ENCODE results near the gene TMEM178B. TPM values are rescaled to one million over a fixed set of nuclear protein-coding genes. Genes with fewer than 3 reads are reported as not detected.

TMEM178B gene
- total RNA-seq, 1 experiment from 2014 or later, result not detected

- no peak for TF ChIP-seq CTCF (conservative IDR thresholded peaks at IDR 0.05)
- no peak for TF ChIP-seq EZH2 (IDR thresholded peaks at IDR 0.05; ENCODE audit: low read depth)
- no peak for DNase-seq
- Histone ChIP-seq H3K4me3 (no peak overlapping the region), H3K79me2 (ENCODE audit: low read depth) (no peaks in the 10 kb centered on the region), H2AFZ (no peak overlapping the region), H3K9me3 (ENCODE audit: insufficient read depth, low read depth) (no peaks in the 10 kb centered on the region), H4K20me1 (ENCODE audit: insufficient read depth) (no peaks in the 10 kb centered on the region), H3K4me2 (no peak overlapping the region), H3K36me3 (ENCODE audit: low read depth) (no peaks in the 10 kb centered on the region), H3K4me1 (replicated peaks; ENCODE audit: insufficient read depth) (no peaks in the 10 kb centered on the region), H3K27ac (no peak overlapping the region), H3F3A (ENCODE audit: insufficient read depth, low read depth) (no peaks in the 10 kb centered on the region), H3K27me3 (ENCODE audit: insufficient read depth, low read depth) (peaks cover 26% of the 10 kb centered on the region; the same call in 1 of the 2 replicates), H3K9me2 (ENCODE audit: insufficient read depth) (no peaks in the 10 kb centered on the region)
- no TSS peak for BruUV-seq (replicated peaks)
- ChIA-PET CTCF (no interaction called here), POLR2A (ENCODE audit: unreplicated experiment) (interaction anchor here (0.6 kb wide), 1 partner anchor 275 kb away, joined by 8 read pairs; no protein-coding TSS in a partner anchor)
- intact Hi-C loops (cut with micrococcal nuclease; ENCODE audit: unreplicated experiment), result no loop called here
Measured at GRCh38 chr7:141306081-141306480, 232.2 kb downstream of the TMEM178B start.

- no peaks in the 10 kb centered on the region for H3K9me2 ChIP-seq (ENCODE audit: insufficient read depth)
- no peak overlapping the region for H2AFZ ChIP-seq
- POLR2A ChIA-PET (ENCODE audit: unreplicated experiment), result no interaction called here
- H3K27me3 ChIP-seq (ENCODE audit: insufficient read depth, low read depth), result peaks cover 16% of the 10 kb centered on the region; the same call in 1 of the 2 replicates
- TF ChIP-seq EZH2 (IDR thresholded peaks at IDR 0.05; ENCODE audit: low read depth), result no peak
- no peak for TF ChIP-seq CTCF (conservative IDR thresholded peaks at IDR 0.05)
- H3F3A ChIP-seq (ENCODE audit: insufficient read depth, low read depth), result no peaks in the 10 kb centered on the region
- no peak overlapping the region for H3K27ac ChIP-seq
- CTCF ChIA-PET, result no interaction called here
- H3K4me3 ChIP-seq, result no peak overlapping the region
- intact Hi-C loops (cut with micrococcal nuclease; ENCODE audit: unreplicated experiment), result no loop called here
- H3K4me2 ChIP-seq, result no peak overlapping the region
- H3K4me1 ChIP-seq (replicated peaks; ENCODE audit: insufficient read depth), result no peaks in the 10 kb centered on the region
- H3K36me3 ChIP-seq (ENCODE audit: low read depth), result no peaks in the 10 kb centered on the region
- no peaks in the 10 kb centered on the region for H3K79me2 ChIP-seq (ENCODE audit: low read depth)
- no TSS peak for BruUV-seq (replicated peaks)
- DNase-seq, result no peak
- H4K20me1 ChIP-seq (ENCODE audit: insufficient read depth), result no peaks in the 10 kb centered on the region
- H3K9me3 ChIP-seq (ENCODE audit: insufficient read depth, low read depth), result no peaks in the 10 kb centered on the region
Measured at GRCh38 chr7:141312395-141312794, 238.5 kb downstream of the TMEM178B start.

- Histone ChIP-seq H2AFZ (no peak overlapping the region), H3K4me3 (no peak overlapping the region), H3K4me1 (replicated peaks; ENCODE audit: insufficient read depth) (no peaks in the 10 kb centered on the region), H3K4me2 (no peak overlapping the region), H3K36me3 (ENCODE audit: low read depth) (no peaks in the 10 kb centered on the region), H3K9me3 (ENCODE audit: insufficient read depth, low read depth) (no peaks in the 10 kb centered on the region), H4K20me1 (ENCODE audit: insufficient read depth) (no peaks in the 10 kb centered on the region), H3K9me2 (ENCODE audit: insufficient read depth) (no peaks in the 10 kb centered on the region), H3K79me2 (ENCODE audit: low read depth) (no peaks in the 10 kb centered on the region), H3F3A (ENCODE audit: insufficient read depth, low read depth) (no peaks in the 10 kb centered on the region), H3K27me3 (ENCODE audit: insufficient read depth, low read depth) (0 out of 2 replicates have a peak, but pooled peaks cover 10% of the 10 kb centered on the region), H3K27ac (no peak overlapping the region)
- POLR2A ChIA-PET (ENCODE audit: unreplicated experiment), result no interaction called here
- intact Hi-C loops (cut with micrococcal nuclease; ENCODE audit: unreplicated experiment), result no loop called here
- no TSS peak for BruUV-seq (replicated peaks)
- TF ChIP-seq CTCF (conservative IDR thresholded peaks at IDR 0.05) (no peak), EZH2 (IDR thresholded peaks at IDR 0.05; ENCODE audit: low read depth) (no peak)
- no peak for DNase-seq
- CTCF ChIA-PET, result no interaction called here
Measured at GRCh38 chr7:141312828-141313521, 239.1 kb downstream of the TMEM178B start.

Measured in PC-9 (cell line).